ENCODE results near the gene IQSEC1. TPM values are rescaled to one million over a fixed set of nuclear protein-coding genes. Genes with fewer than 3 reads are reported as not detected.

The IQSEC1 gene
- total RNA-seq, 1 experiment from 2014 or later = 13.0 TPM

DNA sequence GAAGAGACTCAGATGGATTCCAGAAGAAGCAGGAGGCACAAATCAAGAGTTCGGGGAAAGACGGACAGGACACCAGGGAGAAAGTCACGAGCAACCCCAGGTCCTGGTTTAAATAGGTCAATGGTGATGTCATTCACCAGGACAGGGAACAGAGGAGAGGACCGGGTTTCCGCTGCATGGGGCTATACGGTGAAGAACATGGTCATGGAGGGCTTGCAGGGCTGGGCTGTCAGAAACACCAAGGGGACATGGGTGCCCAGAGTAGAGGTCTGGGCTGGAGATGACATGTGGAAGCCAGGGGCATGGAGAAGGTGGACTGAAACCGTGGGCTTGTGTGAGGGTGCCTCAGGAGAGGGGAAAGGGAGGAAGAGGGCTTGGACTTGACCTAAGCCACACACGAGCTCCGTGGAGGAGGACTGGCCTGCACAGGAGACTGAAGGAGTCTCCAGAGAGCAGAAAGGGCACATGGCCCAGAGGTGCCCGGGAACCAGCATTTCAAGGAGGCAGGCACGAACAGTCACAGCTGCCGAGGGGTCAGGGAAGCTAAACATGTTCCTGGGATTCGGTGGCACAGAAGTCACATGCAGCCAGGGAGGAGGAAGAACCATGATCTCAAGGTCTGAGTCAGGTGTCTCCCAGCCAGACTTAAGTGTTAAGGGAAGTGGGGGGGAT is 177.7 kb downstream of the IQSEC1 start:
- H3K4me1 ChIP-seq (ENCODE audit: insufficient read depth, low read length, poor library complexity, severe bottlenecking) = no peaks in the 10 kb centered on the region
- H3K9me3 ChIP-seq (ENCODE audit: low read depth, low read length, poor library complexity, severe bottlenecking) = no peaks in the 10 kb centered on the region
- intact Hi-C loops (cut with micrococcal nuclease; ENCODE audit: unreplicated experiment) = loop anchor here (10.0 kb wide), 3 partner anchors 191 to 761 kb away; no protein-coding TSS in a partner anchor
- no peak overlapping the region for H3K27ac ChIP-seq (ENCODE audit: low read depth, low read length, poor library complexity, severe bottlenecking)
- H3K27me3 ChIP-seq (replicated peaks; ENCODE audit: insufficient read depth, low read depth, low read length, poor library complexity) = no peaks in the 10 kb centered on the region
- no peaks in the 10 kb centered on the region for H3K36me3 ChIP-seq (ENCODE audit: insufficient read depth, low read length, poor library complexity, severe bottlenecking)
- BruUV-seq (replicated peaks) = no TSS peak
- TF ChIP-seq, protein P1, sequence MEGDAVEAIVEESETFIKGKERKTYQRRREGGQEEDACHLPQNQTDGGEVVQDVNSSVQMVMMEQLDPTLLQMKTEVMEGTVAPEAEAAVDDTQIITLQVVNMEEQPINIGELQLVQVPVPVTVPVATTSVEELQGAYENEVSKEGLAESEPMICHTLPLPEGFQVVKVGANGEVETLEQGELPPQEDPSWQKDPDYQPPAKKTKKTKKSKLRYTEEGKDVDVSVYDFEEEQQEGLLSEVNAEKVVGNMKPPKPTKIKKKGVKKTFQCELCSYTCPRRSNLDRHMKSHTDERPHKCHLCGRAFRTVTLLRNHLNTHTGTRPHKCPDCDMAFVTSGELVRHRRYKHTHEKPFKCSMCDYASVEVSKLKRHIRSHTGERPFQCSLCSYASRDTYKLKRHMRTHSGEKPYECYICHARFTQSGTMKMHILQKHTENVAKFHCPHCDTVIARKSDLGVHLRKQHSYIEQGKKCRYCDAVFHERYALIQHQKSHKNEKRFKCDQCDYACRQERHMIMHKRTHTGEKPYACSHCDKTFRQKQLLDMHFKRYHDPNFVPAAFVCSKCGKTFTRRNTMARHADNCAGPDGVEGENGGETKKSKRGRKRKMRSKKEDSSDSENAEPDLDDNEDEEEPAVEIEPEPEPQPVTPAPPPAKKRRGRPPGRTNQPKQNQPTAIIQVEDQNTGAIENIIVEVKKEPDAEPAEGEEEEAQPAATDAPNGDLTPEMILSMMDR (conservative IDR thresholded peaks at IDR 0.05; ENCODE audit: low read depth, low read length) = no peak
- TF ChIP-seq EZH2 (IDR thresholded peaks at IDR 0.05; ENCODE audit: borderline replicate concordance, low read depth, low read length, poor library complexity, severe bottlenecking) = no peak
- no peak for DNase-seq (ENCODE audit: low spot score)
- no peak overlapping the region for H3K4me3 ChIP-seq (ENCODE audit: low read depth, low read length, poor library complexity, severe bottlenecking)
- POLR2A ChIA-PET (ENCODE audit: low non-redundant PET) = no interaction called here
- CTCF ChIA-PET = no interaction called here

DNA sequence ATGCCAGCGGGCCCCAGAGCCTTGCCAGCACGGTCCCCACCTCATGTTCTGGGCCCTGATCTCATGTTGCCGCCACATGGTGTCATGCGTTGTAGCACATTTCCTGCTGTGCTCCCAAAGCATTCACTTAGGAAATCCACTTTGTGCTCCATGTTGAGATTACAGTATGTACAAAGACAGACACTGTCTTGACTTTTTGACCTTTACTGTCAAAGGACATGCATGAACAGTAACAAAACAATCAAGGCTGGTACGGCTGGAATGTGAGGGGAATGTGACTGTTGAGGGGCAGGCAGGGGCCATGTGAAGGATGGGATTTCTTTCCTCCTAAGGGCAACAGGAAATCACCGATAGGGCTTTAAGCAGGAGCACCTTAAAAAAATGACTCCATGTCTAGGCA is 178.6 kb downstream of the IQSEC1 start:
- Histone ChIP-seq H3K4me3 (ENCODE audit: low read depth, low read length, poor library complexity, severe bottlenecking) (no peak overlapping the region), H3K27me3 (replicated peaks; ENCODE audit: insufficient read depth, low read depth, low read length, poor library complexity) (no peaks in the 10 kb centered on the region), H3K27ac (ENCODE audit: low read depth, low read length, poor library complexity, severe bottlenecking) (no peak overlapping the region), H3K4me1 (ENCODE audit: insufficient read depth, low read length, poor library complexity, severe bottlenecking) (no peaks in the 10 kb centered on the region), H3K36me3 (ENCODE audit: insufficient read depth, low read length, poor library complexity, severe bottlenecking) (no peaks in the 10 kb centered on the region), H3K9me3 (ENCODE audit: low read depth, low read length, poor library complexity, severe bottlenecking) (no peaks in the 10 kb centered on the region)
- no peak for DNase-seq (ENCODE audit: low spot score)
- no TSS peak for BruUV-seq (replicated peaks)
- intact Hi-C loops (cut with micrococcal nuclease; ENCODE audit: unreplicated experiment) = loop anchor here (5.0 to 10.0 kb wide), 4 partner anchors 107 to 760 kb away; no protein-coding TSS in a partner anchor
- CTCF ChIA-PET = no interaction called here
- POLR2A ChIA-PET (ENCODE audit: low non-redundant PET) = no interaction called here
- TF ChIP-seq EZH2 (IDR thresholded peaks at IDR 0.05; ENCODE audit: borderline replicate concordance, low read depth, low read length, poor library complexity, severe bottlenecking) = no peak
- TF ChIP-seq, protein P1 (conservative IDR thresholded peaks at IDR 0.05; ENCODE audit: low read depth, low read length) = no peak

DNA sequence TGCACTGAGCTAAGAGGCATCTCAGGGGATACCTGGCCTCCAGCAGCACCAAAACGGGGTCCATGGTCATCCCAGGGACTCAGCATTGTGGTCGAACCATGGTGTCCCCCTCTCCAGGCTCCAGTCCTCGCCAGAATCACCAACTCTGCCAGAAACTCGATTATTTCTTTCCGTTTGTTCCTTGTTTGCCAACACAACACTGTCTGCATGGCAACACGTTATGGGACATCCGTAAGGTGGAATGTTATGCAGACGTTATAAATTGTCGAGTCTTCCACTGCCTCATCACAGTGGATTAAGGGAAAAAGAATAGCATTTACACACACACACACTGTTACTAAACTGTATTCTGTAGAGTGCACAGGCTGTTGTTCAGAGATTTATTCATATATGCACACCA is 179.4 kb downstream of the IQSEC1 start:
- no peak overlapping the region for H3K4me3 ChIP-seq (ENCODE audit: low read depth, low read length, poor library complexity, severe bottlenecking)
- H3K36me3 ChIP-seq (ENCODE audit: insufficient read depth, low read length, poor library complexity, severe bottlenecking) = no peaks in the 10 kb centered on the region
- H3K4me1 ChIP-seq (ENCODE audit: insufficient read depth, low read length, poor library complexity, severe bottlenecking) = peaks cover 4% of the 10 kb centered on the region
- TF ChIP-seq EZH2 (IDR thresholded peaks at IDR 0.05; ENCODE audit: borderline replicate concordance, low read depth, low read length, poor library complexity, severe bottlenecking) = no peak
- TF ChIP-seq, protein P1 (conservative IDR thresholded peaks at IDR 0.05; ENCODE audit: low read depth, low read length) = no peak
- DNase-seq (ENCODE audit: low spot score) = no peak
- no peak overlapping the region for H3K27ac ChIP-seq (ENCODE audit: low read depth, low read length, poor library complexity, severe bottlenecking)
- no peaks in the 10 kb centered on the region for H3K27me3 ChIP-seq (replicated peaks; ENCODE audit: insufficient read depth, low read depth, low read length, poor library complexity)
- ChIA-PET POLR2A (ENCODE audit: low non-redundant PET) (no interaction called here), CTCF (no interaction called here)
- no TSS peak for BruUV-seq (replicated peaks)
- H3K9me3 ChIP-seq (ENCODE audit: low read depth, low read length, poor library complexity, severe bottlenecking) = no peaks in the 10 kb centered on the region
- intact Hi-C loops (cut with micrococcal nuclease; ENCODE audit: unreplicated experiment) = loop anchor here (5.0 to 10.0 kb wide), 4 partner anchors 107 to 759 kb away; no protein-coding TSS in a partner anchor

All from A673 (cell line).